Activated naive CD4-positive, alpha-beta T cell treated with anti-CD3 and anti-CD28 coated beads, Interleukin-2, amount 50 U/mL, for 16 hours (primary cell): Measurements from ENCODE around the gene APEX2.
"Not testable (repeated sequence)": the region's sequence is repeated elsewhere in the genome, so short reads cannot be mapped to it uniquely, and the experiment has no call there.

Experiments used
- DNase-seq: peaks from one replicate; pipeline ENCODE4 v3.0.0-alpha.2; 2020

The APEX2 gene

GRCh38 chrX:54999717-55000598, at the start of gene APEX2:
Gene APEX2 (plus strand): TSS chrX:55000363. CDS start chrX:55000423, 60 bp downstream.
- DNase-seq: peak; percentile 90

DNA sequence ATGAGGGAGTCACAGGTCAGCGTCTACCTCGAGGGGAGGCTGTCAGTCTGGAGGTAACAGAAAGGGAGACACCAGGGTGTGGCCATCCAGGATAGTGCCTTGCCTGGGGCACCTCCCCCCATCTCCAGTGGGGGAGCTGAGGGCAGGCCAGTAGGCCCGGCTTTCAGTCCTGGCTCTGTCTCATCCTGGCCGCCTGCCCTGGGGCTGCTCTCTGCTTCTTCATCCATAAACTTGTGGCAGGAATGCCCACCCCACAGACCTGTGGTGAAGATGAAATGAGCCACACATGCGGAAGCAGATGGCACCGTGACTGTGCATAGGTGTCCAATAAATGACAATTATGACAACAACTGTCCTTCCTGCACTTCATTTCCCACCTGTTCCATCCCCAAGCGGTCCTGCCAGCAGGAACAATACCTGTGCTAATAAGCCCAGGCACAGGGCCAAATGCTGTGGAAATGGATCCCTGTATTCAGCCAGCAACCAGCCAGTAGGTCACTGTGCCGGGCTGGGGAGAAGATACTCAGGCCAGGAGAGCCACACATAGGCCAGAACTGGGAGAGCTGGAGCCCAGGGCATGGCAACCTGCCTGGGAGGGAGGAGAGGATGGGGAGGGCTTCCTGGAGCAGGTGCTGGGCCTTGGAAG, 49.3 kb upstream of the APEX2 start:
- no peak for DNase-seq

DNA sequence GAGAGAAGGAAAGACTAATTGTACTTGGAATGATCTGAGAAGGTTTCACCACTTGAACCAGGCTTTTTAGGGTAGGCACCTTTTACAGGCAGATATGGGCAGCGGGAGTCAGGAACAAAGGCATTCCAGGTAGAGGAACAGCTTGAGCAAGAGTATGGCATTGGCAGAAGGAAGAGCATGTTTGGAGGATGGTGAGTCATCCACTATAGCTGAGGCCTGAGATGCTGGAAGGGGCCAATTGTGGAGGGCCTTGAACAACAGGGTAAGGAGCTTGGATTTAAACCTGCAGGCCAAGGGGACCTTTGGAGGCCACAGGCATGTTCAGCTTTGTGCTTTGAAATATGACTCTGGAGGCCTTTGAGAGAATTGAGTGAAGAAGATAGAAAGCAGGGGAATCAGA, 38.4 kb upstream of the APEX2 start:
- DNase-seq: no peak

GRCh38 chrX:54964766-54965497, 35.2 kb upstream of the APEX2 start:
- no peak for DNase-seq

DNA sequence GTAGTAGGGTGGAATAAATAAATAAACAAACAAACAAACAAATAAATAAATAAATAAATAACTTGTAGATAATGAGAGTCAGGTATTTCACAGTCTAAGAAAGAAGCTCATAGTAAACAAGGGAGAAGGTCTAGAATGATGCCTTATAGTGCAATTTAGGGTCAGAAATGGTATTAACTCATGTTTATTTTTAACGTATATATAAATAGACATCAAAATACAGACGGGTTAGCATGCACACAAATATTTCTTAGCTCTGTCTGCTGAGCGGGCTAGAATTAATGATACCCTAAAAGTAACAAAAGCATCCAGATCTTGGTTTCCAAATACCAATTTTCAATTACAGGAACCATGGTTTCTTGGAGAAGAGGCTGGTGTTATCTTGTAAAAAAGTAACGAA, 22.8 kb upstream of the APEX2 start:
- no peak for DNase-seq

GRCh38 chrX:54978448-54978847, 21.7 kb upstream of the APEX2 start:
- no peak for DNase-seq

DNA sequence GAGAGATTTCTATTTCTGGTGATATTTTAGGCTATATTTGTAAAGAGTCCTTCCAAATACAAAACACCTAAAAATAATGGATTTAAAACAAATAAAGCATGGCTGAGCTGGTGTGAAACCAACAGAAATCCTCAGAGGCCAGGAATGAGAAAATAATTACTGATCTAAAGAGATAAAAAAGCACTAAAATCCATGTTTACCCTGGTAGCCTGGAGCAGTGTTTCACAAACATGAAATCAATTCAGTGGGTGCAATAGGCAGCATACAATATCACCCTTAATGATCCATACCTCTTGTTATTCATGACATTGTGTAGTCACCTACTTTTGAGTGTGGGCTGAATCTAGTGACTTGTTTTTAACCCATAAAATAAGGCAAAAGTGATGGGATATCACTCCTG, 20.7 kb upstream of the APEX2 start:
- DNase-seq: no peak

DNA sequence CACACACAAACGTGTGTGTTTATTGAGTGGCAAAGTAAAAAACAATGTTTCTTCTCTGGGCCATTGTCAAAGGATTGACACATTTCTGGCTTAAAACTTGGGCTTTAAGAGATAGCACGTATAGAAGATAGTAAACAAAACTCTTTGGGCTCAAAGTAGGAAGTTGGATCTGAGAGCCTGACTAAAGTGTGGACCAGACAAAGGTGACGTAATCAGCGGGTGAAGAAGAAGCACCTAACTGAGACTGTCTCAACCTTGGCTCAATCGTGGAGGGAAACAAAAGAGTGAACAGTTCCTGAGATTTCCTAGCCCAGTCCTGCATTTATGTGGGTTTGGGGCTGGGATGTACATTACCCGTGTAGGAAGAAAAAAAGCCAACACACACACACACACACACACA, 19.8 kb upstream of the APEX2 start:
- no peak for DNase-seq

DNA sequence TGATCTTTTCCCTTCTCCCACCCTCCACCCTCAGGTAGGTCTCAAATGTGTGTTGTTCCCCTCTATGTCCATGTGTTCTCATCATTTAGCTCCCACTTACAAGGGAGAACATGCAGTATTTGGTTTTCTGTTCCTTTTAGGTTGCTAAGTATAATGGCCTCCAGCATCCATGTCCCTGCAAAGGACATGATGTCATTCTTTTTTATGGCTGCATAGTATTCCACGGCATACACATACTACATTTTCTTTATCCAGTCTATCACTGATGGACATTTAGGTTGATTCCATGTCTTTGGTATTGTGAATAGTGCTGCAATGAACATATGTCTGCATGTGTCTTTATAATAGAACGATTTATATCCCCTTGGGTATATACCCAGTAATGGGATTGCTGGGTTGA, 16.9 kb upstream of the APEX2 start:
- not testable (repeated sequence) for DNase-seq

DNA sequence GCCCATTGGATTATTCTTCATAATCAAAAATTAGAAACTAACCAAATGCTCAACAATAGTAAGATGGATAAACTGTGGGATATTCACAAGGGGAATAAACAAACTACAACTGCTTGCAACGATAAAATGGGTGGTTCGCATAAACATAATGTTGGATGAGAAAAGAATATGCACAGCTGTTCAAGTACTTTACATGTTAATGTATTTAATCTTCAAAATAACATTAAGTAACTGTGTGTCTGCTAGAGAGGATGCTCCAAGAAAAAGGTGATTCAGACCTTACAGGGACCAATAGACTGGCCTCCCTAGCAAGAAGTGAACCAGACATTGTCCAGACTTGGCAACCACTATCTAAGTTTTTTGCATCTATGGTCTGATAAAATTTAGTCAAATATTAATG, 8.5 kb upstream of the APEX2 start:
- DNase-seq: no peak

- no peak for DNase-seq
Observed at GRCh38 chrX:54992911-54993622, 7.1 kb upstream of the APEX2 start.

GRCh38 chrX:54994099-54994498, 6.1 kb upstream of the APEX2 start, which contains the start of gene PFKFB1:
Gene PFKFB1 (minus strand): TSS chrX:54994188. CDS start chrX:54994007, 181 bp downstream.
- no peak for DNase-seq

- DNase-seq: no peak
Observed at GRCh38 chrX:54994668-54995351, 5.4 kb upstream of the APEX2 start.

DNA sequence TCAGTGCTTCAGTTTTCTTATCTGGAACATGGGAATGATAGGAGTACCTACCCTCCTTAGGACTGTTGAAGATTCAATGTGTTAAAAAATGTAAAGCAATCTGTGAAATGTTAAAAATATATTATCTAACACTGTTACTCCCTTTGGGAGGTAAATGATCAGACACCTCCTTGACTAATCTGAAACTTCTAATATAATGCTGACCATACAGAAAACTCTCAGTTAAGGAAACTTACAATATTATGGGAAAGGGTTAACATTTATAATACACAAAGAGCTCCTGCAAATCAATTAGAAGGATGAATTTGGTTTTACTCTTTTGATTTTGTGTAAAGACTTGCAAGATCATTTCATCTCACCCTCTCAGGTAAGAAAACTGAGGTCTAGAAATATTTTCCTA, 4.5 kb upstream of the APEX2 start:
- DNase-seq: no peak

DNA sequence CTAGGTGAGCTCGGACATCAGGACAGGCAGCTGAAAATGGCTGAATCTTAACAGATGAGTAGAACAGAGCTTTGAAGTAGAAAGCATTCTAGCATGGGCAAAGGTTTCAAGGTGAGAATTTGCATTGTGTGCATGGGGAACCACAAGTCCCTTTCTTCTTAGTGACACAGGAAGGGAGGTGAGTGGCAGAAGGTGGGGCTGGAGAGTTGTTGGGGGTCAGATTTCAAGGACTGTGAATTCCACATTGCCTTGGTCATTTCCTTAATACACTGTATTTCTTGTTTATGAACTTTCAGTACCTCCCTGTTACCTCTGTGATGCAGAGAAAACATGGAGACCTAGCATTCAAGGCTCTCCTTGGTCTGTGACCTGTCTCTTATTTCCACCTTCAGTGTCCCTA, 4.1 kb downstream of the APEX2 start:
- DNase-seq: no peak

GRCh38 chrX:55005256-55005655, 5.1 kb downstream of the APEX2 start:
- no peak for DNase-seq

DNA sequence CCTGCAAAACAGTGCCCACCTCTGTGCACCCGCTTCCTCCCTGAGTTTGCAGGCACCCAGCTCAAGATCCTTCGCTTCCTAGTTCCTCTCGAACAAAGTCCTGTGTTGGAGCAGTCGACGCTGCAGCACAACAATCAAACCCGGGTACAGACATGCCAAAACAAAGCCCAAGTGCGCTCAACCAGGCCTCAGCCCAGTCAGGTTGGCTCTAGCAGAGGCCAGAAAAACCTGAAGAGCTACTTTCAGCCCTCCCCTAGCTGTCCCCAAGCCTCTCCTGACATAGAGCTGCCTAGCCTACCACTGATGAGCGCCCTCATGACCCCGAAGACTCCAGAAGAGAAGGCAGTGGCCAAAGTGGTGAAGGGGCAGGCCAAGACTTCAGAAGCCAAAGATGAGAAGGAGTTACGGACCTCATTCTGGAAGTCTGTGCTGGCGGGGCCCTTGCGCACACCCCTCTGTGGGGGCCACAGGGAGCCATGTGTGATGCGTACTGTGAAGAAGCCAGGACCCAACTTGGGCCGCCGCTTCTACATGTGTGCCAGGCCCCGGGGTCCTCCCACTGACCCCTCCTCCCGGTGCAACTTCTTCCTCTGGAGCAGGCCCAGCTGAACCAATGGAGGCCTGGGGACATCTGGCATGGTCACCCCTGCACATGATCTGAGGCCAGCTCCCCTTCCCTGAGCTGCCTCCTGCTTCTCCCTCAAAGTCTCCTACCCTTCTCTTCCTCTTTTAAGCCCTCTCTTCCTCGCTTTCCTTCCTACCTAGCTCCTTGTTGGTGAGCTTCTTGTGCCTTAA, 6.9 kb downstream of the APEX2 start:
- DNase-seq: no peak

DNA sequence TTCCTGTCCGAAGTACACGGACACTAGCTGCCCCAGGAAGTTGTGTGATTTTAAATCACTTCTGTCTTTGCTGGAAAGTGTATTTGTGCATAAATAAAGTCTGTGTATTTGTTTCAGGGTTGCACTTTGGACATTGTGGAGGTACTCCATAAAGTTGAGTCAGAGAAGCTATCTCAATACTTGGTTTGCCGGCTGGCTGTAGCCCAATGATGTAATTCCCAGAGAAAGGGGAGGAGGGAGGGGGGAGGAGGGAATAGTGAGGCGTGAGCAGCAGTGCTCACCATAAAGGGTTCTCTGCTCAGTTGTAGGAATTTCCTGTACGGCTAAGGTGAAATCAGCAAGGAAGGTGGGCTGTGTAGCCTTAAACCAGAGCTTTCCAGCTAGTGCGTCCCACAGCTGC, 7.5 kb downstream of the APEX2 start:
- no peak for DNase-seq

GRCh38 chrX:55008571-55009358, 8.6 kb downstream of the APEX2 start:
- DNase-seq: no peak

DNA sequence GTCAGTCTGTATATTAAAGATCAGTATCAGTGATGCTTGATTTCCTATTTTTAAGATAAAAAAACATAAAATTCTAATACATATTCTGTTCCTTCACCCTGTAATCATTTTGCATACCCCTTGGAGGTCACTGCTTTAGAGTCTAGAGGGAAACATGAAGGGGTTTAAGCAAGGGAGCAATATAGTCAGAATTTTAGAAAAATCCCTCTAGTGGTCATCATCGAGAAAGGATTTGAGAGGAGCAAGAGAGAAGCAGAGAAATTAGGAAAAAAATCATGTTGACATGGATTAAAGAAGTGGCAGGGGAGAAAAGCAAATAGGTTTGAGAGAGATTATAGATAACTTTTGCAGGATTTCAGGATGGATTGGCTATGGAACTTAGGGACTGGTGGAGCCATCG, 11.1 kb downstream of the APEX2 start:
- no peak for DNase-seq

- no peak for DNase-seq
Observed at GRCh38 chrX:55014897-55015299, 14.7 kb downstream of the APEX2 start.
